Measurements from ENCODE around the gene EDNRA. TPM values are rescaled to one million over a fixed set of nuclear protein-coding genes. Genes with fewer than 3 reads are reported as not detected.

Gene EDNRA
- total RNA-seq, 1 experiment from 2014 or later, result 0.71 TPM

- Mint-ChIP-seq H3K9me3 (ENCODE audit: low read depth, unreplicated experiment) (no peaks in the 10 kb centered on the region), H3K27me3 (ENCODE audit: unreplicated experiment) (no peaks in the 10 kb centered on the region), H3K36me3 (ENCODE audit: insufficient read depth, unreplicated experiment) (no peaks in the 10 kb centered on the region), H3K4me1 (ENCODE audit: low read depth, unreplicated experiment) (no peaks in the 10 kb centered on the region), H3K27ac (ENCODE audit: unreplicated experiment) (no peak overlapping the region), H3K4me3 (ENCODE audit: low read depth, unreplicated experiment) (no peak overlapping the region)
- intact Hi-C loops (cut with micrococcal nuclease; ENCODE audit: unreplicated experiment), result no loop called here
- no peak for DNase-seq
- no TSS peak for BruUV-seq (replicated peaks)
- CTCF ChIA-PET, result no interaction called here
- no peak for TF ChIP-seq CTCF (IDR thresholded peaks at IDR 0.05; ENCODE audit: unreplicated experiment)
Observed at GRCh38 chr4:147567276-147567675, 86.4 kb downstream of the EDNRA start.

- Mint-ChIP-seq H3K27ac (ENCODE audit: unreplicated experiment) (no peak overlapping the region), H3K4me3 (ENCODE audit: low read depth, unreplicated experiment) (no peak overlapping the region), H3K36me3 (ENCODE audit: insufficient read depth, unreplicated experiment) (no peaks in the 10 kb centered on the region), H3K4me1 (ENCODE audit: low read depth, unreplicated experiment) (no peaks in the 10 kb centered on the region), H3K9me3 (ENCODE audit: low read depth, unreplicated experiment) (no peaks in the 10 kb centered on the region), H3K27me3 (ENCODE audit: unreplicated experiment) (no peaks in the 10 kb centered on the region)
- intact Hi-C loops (cut with micrococcal nuclease; ENCODE audit: unreplicated experiment), result no loop called here
- no TSS peak for BruUV-seq (replicated peaks)
- CTCF ChIA-PET, result no interaction called here
- no peak for DNase-seq
- TF ChIP-seq CTCF (IDR thresholded peaks at IDR 0.05; ENCODE audit: unreplicated experiment), result no peak
Observed at GRCh38 chr4:147570616-147571015, 89.7 kb downstream of the EDNRA start.

- Mint-ChIP-seq H3K4me3 (ENCODE audit: low read depth, unreplicated experiment) (no peak overlapping the region), H3K4me1 (ENCODE audit: low read depth, unreplicated experiment) (no peaks in the 10 kb centered on the region), H3K9me3 (ENCODE audit: low read depth, unreplicated experiment) (no peaks in the 10 kb centered on the region), H3K27ac (ENCODE audit: unreplicated experiment) (no peak overlapping the region), H3K27me3 (ENCODE audit: unreplicated experiment) (no peaks in the 10 kb centered on the region), H3K36me3 (ENCODE audit: insufficient read depth, unreplicated experiment) (no peaks in the 10 kb centered on the region)
- DNase-seq, result no peak
- CTCF ChIA-PET, result no interaction called here
- TF ChIP-seq CTCF (IDR thresholded peaks at IDR 0.05; ENCODE audit: unreplicated experiment), result no peak
- BruUV-seq (replicated peaks), result no TSS peak
- intact Hi-C loops (cut with micrococcal nuclease; ENCODE audit: unreplicated experiment), result no loop called here
Observed at GRCh38 chr4:147571036-147571770, 90.3 kb downstream of the EDNRA start.

GRCh38 chr4:147576084-147576483 lies 95.2 kb downstream of the EDNRA start:
- intact Hi-C loops (cut with micrococcal nuclease; ENCODE audit: unreplicated experiment), result no loop called here
- no peak overlapping the region for H3K27ac Mint-ChIP-seq (ENCODE audit: unreplicated experiment)
- CTCF ChIA-PET, result no interaction called here
- H3K36me3 Mint-ChIP-seq (ENCODE audit: insufficient read depth, unreplicated experiment), result no peaks in the 10 kb centered on the region
- no peaks in the 10 kb centered on the region for H3K27me3 Mint-ChIP-seq (ENCODE audit: unreplicated experiment)
- no TSS peak for BruUV-seq (replicated peaks)
- no peak for TF ChIP-seq CTCF (IDR thresholded peaks at IDR 0.05; ENCODE audit: unreplicated experiment)
- H3K4me1 Mint-ChIP-seq (ENCODE audit: low read depth, unreplicated experiment), result peaks cover 17% of the 10 kb centered on the region
- no peaks in the 10 kb centered on the region for H3K9me3 Mint-ChIP-seq (ENCODE audit: low read depth, unreplicated experiment)
- no peak overlapping the region for H3K4me3 Mint-ChIP-seq (ENCODE audit: low read depth, unreplicated experiment)
- no peak for DNase-seq
